ENCODE measurements around the gene NAALADL2.

DNA sequence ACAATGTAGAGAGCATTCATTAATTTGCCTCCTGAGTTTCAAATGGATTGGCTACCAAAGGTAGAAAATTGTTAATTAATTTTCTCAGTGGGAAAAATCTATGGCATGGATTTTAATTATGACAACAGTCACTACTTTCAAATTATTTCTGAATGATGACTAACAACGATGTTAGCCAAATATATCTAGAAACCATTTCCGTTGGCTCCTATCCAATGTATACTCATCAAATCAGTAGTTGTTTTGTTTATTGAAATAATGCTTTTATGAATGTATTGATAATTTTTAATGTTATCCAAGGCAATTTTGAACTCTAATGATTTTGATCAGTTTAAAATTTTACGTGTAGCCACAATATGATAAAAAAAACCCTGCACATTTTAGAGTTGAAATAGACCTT, 333.4 kb downstream of the NAALADL2 start:
- TF ChIP-seq, protein P1, sequence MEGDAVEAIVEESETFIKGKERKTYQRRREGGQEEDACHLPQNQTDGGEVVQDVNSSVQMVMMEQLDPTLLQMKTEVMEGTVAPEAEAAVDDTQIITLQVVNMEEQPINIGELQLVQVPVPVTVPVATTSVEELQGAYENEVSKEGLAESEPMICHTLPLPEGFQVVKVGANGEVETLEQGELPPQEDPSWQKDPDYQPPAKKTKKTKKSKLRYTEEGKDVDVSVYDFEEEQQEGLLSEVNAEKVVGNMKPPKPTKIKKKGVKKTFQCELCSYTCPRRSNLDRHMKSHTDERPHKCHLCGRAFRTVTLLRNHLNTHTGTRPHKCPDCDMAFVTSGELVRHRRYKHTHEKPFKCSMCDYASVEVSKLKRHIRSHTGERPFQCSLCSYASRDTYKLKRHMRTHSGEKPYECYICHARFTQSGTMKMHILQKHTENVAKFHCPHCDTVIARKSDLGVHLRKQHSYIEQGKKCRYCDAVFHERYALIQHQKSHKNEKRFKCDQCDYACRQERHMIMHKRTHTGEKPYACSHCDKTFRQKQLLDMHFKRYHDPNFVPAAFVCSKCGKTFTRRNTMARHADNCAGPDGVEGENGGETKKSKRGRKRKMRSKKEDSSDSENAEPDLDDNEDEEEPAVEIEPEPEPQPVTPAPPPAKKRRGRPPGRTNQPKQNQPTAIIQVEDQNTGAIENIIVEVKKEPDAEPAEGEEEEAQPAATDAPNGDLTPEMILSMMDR (IDR thresholded peaks at IDR 0.05): no peak
- TF ChIP-seq POLR2A (IDR thresholded peaks at IDR 0.05): no peak
